H9 (cell line): ENCODE measurements around the gene EDDM3A. TPM values are rescaled to one million over a fixed set of nuclear protein-coding genes. Genes with fewer than 3 reads are reported as not detected.
"Not testable (repeated sequence)": the region's sequence is repeated elsewhere in the genome, so short reads cannot be mapped to it uniquely, and the experiment has no call there.

Experiments
- DNase-seq: peaks from one replicate; pipeline ENCODE4 v3.0.0-alpha.2; 2017
- H2AFZ ChIP-seq: one replicate; pipeline ENCODE4 v1.6.1; 2013; ENCODE audit warnings: mild to moderate bottlenecking, low read length, control low read depth, moderate library complexity
- H2AK5ac ChIP-seq: 2 replicates; pipeline ENCODE4 v1.6.1; 2013; ENCODE audit warnings: low read length, control low read depth, mixed read lengths; ENCODE audit not compliant: insufficient read length
- H2BK120ac ChIP-seq: one replicate; pipeline ENCODE4 v1.6.1; 2013; ENCODE audit warnings: low read depth, mild to moderate bottlenecking, low read length, control low read depth, inconsistent platforms; ENCODE audit not compliant: poor library complexity, severe bottlenecking
- H2BK12ac ChIP-seq: 2 replicates; pipeline ENCODE4 v1.6.1; 2013; ENCODE audit warnings: low read length, control low read depth, mixed read lengths, low read depth; ENCODE audit not compliant: insufficient read length
- H2BK15ac ChIP-seq: 2 replicates; pipeline ENCODE4 v1.6.1; 2013; ENCODE audit warnings: low read depth, low read length, control low read depth
- H2BK20ac ChIP-seq: one replicate; pipeline ENCODE4 v1.6.1; 2013; ENCODE audit warnings: low read depth, mild to moderate bottlenecking, low read length, control low read depth, inconsistent platforms; ENCODE audit not compliant: poor library complexity, severe bottlenecking
- H2BK5ac ChIP-seq: 2 replicates; pipeline ENCODE4 v1.6.1; 2013; ENCODE audit warnings: low read length, control low read depth, mixed read lengths; ENCODE audit not compliant: insufficient read length
- H3K14ac ChIP-seq: 2 replicates; pipeline ENCODE4 v1.6.1; 2013; ENCODE audit warnings: low read length, control low read depth; ENCODE audit not compliant: insufficient read depth
- H3K18ac ChIP-seq: 2 replicates; pipeline ENCODE4 v1.6.1; 2013; ENCODE audit warnings: low read depth, mild to moderate bottlenecking, mixed read lengths, low read length, control low read depth; ENCODE audit not compliant: insufficient read length
- H3K23ac ChIP-seq: 2 replicates; pipeline ENCODE4 v1.6.1; 2013; ENCODE audit warnings: low read length, control low read depth, mixed read lengths, low read depth; ENCODE audit not compliant: insufficient read length
- H3K23me2 ChIP-seq: 2 replicates; pipeline ENCODE4 v1.6.1; 2013; ENCODE audit warnings: low read depth, mild to moderate bottlenecking, mixed read lengths, low read length, control low read depth; ENCODE audit not compliant: insufficient read length, poor library complexity, severe bottlenecking
- H3K27ac ChIP-seq: 2 replicates; pipeline ENCODE4 v1.5.1; 2013; ENCODE audit warnings: low read length, control low read depth, mixed read lengths, low read depth; ENCODE audit not compliant: insufficient read length
- H3K27me3 ChIP-seq: 2 replicates; pipeline ENCODE4 v1.6.1; 2013; ENCODE audit warnings: low read length, control low read depth, inconsistent platforms; ENCODE audit not compliant: insufficient read depth
- H3K4ac ChIP-seq: 2 replicates; pipeline ENCODE4 v1.6.1; 2013; ENCODE audit warnings: low read depth, mild to moderate bottlenecking, control low read depth, inconsistent platforms, low read length, moderate library complexity
- H3K4me1 ChIP-seq: 2 replicates; pipeline ENCODE4 v1.6.1; 2013; ENCODE audit warnings: low read length, control low read depth, inconsistent platforms; ENCODE audit not compliant: insufficient read depth
- H3K4me2 ChIP-seq: 2 replicates; pipeline ENCODE4 v1.6.1; 2013; ENCODE audit warnings: low read length, control low read depth, mixed read lengths; ENCODE audit not compliant: insufficient read length, insufficient read depth
- H3K56ac ChIP-seq: 2 replicates; pipeline ENCODE4 v1.6.1; 2013; ENCODE audit warnings: low read depth, mild to moderate bottlenecking, mixed read lengths, low read length, control low read depth; ENCODE audit not compliant: insufficient read length
- H3K79me1 ChIP-seq: 2 replicates; pipeline ENCODE4 v1.6.1; 2013; ENCODE audit warnings: low read depth, mild to moderate bottlenecking, moderate library complexity, low read length, control low read depth, inconsistent platforms; ENCODE audit not compliant: insufficient read depth, poor library complexity, severe bottlenecking
- H3K79me2 ChIP-seq: 2 replicates; pipeline ENCODE4 v1.6.1; 2013; ENCODE audit warnings: low read length, control low read depth, inconsistent platforms; ENCODE audit not compliant: insufficient read depth
- H3K9ac ChIP-seq: 2 replicates; pipeline ENCODE4 v1.6.1; 2013; ENCODE audit warnings: low read length, control low read depth, mixed read lengths; ENCODE audit not compliant: insufficient read length; ENCODE audit errors: extremely low read depth
- H3K9me3 ChIP-seq: one replicate; pipeline ENCODE4 v1.6.1; 2013; ENCODE audit warnings: low read depth, low read length, inconsistent platforms; ENCODE audit not compliant: control insufficient read depth
- H3T11ph ChIP-seq: one replicate; pipeline ENCODE4 v1.6.1; 2013; ENCODE audit warnings: mild to moderate bottlenecking, low read length, control low read depth, inconsistent platforms
- H4K20me1 ChIP-seq: one replicate; pipeline ENCODE4 v1.6.1; 2013; ENCODE audit not compliant: control insufficient read depth, insufficient read length, insufficient read depth
- H4K5ac ChIP-seq: 2 replicates; pipeline ENCODE4 v1.6.1; 2013; ENCODE audit warnings: low read depth, mild to moderate bottlenecking, mixed read lengths, low read length, control low read depth; ENCODE audit not compliant: insufficient read length
- H4K8ac ChIP-seq: replicated peaks from 2 replicates; pipeline ENCODE4 v1.6.1; 2013; ENCODE audit warnings: low read length, control low read depth, mixed read lengths, low read depth; ENCODE audit not compliant: insufficient read length
- H4K91ac ChIP-seq: 2 replicates; pipeline ENCODE4 v1.6.1; 2013; ENCODE audit warnings: low read depth, mild to moderate bottlenecking, moderate library complexity, mixed read lengths, low read length, control low read depth; ENCODE audit not compliant: insufficient read length
- H3K27ac Mint-ChIP-seq, 3 experiments: 2 replicates in 2 of 3; 3 replicates in 1 of 3; pipeline ENCODE4 v1.8.0; 2020 to 2021; ENCODE audit warnings: mixed read lengths in 3 of 3, mild to moderate bottlenecking in 1 of 3, moderate library complexity in 1 of 3
- H3K27me3 Mint-ChIP-seq: 2 replicates; pipeline ENCODE4 v1.8.0; 2021; ENCODE audit warnings: low read depth, mild to moderate bottlenecking, moderate library complexity, mixed read lengths
- H3K36me3 Mint-ChIP-seq, 3 experiments: 2 replicates in 2 of 3; 3 replicates in 1 of 3; pipeline ENCODE4 v1.8.0; 2020 to 2021; ENCODE audit warnings: low read depth in 3 of 3, mixed read lengths in 3 of 3; ENCODE audit not compliant: insufficient read depth in 1 of 3
- H3K4me1 Mint-ChIP-seq, 2 experiments: 2 replicates each; pipeline ENCODE4 v1.8.0; 2020; ENCODE audit warnings: mixed read lengths in 2 of 2
- H3K4me3 Mint-ChIP-seq, 2 experiments: 2 replicates in 1 of 2; 3 replicates in 1 of 2; pipeline ENCODE4 v1.8.0; 2020 to 2021; ENCODE audit warnings: mild to moderate bottlenecking in 2 of 2, mixed read lengths in 2 of 2, moderate library complexity in 1 of 2
- H3K9me3 Mint-ChIP-seq, 2 experiments: 2 replicates in 1 of 2; 3 replicates in 1 of 2; pipeline ENCODE4 v1.8.0; 2020; ENCODE audit warnings: mild to moderate bottlenecking in 2 of 2, mixed read lengths in 2 of 2, moderate library complexity in 1 of 2
- WGBS: extraction: QIAGEN DNeasy Blood & Tissue Kit; methylation state at CpG from one replicate; pipeline ENCODE4 v1.1.7; 2013; ENCODE audit warnings: missing lambda C conversion rate, low lambda C conversion rate, mixed read lengths; ENCODE audit not compliant: insufficient read length; ENCODE audit errors: extremely low coverage; 5-methylcytosine and 5-hydroxymethylcytosine counted together
- total RNA-seq: library from RNA; stranded (reverse); gene quantifications from 2 replicates; pipeline ENCODE4 v1.2.1, GENCODE V29; 2021
- TF ChIP-seq, protein P1 (sequence below): fragments of 200-600 bp; sonication (generic); conservative IDR thresholded peaks from 3 replicates; pipeline ENCODE4 v1.8.0; 2021; ENCODE audit warnings: antibody characterized with exemption, mild to moderate bottlenecking

EDDM3A gene
- total RNA-seq, 1 experiment from 2014 or later, result not detected

DNA sequence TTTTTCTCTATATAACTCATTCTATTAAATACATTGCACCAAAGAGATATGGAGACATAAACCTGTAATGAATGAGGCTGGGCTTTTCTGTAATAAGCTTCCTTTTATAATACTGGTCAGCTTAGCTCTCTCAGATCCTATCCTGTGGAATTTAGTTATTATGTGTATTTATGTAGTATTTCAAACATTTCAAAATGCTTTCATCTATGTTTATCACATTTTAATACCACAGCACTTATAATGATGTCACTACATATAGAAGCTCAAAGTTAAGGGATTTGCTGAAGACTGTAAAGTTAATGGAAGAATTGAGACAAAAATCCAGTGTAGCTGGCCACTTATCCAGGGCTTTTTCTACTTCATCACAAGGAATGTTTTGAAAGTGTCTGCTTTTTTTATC is 45.8 kb upstream of the EDDM3A start:
- DNase-seq, result no peak
- H2BK12ac ChIP-seq, result no peak overlapping the region
- peaks cover 8 to 10% of the 10 kb centered on the region in 2 experiments; a peak in 3 of 4 replicates for H3K4me1 Mint-ChIP-seq
- H3K4ac ChIP-seq, result no peak overlapping the region
- no peak overlapping the region for H3T11ph ChIP-seq
- H4K5ac ChIP-seq, result no peak overlapping the region
- no peak overlapping the region for H3K4me2 ChIP-seq
- H3K79me1 ChIP-seq, result no peaks in the 10 kb centered on the region
- H3K27ac ChIP-seq, result no peak overlapping the region
- H4K91ac ChIP-seq, result no peak overlapping the region
- H3K14ac ChIP-seq, result no peak overlapping the region
- no peak overlapping the region for H3K23ac ChIP-seq
- H3K27ac Mint-ChIP-seq, result no peak overlapping the region
- no peak overlapping the region for H2AK5ac ChIP-seq
- no peak overlapping the region for H2BK20ac ChIP-seq
- H3K9me3 ChIP-seq, result peaks cover 10% of the 10 kb centered on the region
- no peak overlapping the region for H4K8ac ChIP-seq
- no peak overlapping the region for H3K9ac ChIP-seq
- peaks cover 0 to 1% (median 0%) of the 10 kb centered on the region in 3 experiments; a peak in 2 of 7 replicates for H3K36me3 Mint-ChIP-seq
- no peaks in the 10 kb centered on the region for H3K23me2 ChIP-seq
- no peak overlapping the region for H2BK5ac ChIP-seq
- no peak overlapping the region for H3K18ac ChIP-seq
- TF ChIP-seq, protein P1, sequence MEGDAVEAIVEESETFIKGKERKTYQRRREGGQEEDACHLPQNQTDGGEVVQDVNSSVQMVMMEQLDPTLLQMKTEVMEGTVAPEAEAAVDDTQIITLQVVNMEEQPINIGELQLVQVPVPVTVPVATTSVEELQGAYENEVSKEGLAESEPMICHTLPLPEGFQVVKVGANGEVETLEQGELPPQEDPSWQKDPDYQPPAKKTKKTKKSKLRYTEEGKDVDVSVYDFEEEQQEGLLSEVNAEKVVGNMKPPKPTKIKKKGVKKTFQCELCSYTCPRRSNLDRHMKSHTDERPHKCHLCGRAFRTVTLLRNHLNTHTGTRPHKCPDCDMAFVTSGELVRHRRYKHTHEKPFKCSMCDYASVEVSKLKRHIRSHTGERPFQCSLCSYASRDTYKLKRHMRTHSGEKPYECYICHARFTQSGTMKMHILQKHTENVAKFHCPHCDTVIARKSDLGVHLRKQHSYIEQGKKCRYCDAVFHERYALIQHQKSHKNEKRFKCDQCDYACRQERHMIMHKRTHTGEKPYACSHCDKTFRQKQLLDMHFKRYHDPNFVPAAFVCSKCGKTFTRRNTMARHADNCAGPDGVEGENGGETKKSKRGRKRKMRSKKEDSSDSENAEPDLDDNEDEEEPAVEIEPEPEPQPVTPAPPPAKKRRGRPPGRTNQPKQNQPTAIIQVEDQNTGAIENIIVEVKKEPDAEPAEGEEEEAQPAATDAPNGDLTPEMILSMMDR, result no peak
- no peaks in the 10 kb centered on the region for H4K20me1 ChIP-seq
- H3K27me3 ChIP-seq, result no peaks in the 10 kb centered on the region
- H2BK120ac ChIP-seq, result no peak overlapping the region
- no peak overlapping the region for H3K4me3 Mint-ChIP-seq
- H3K9me3 Mint-ChIP-seq, result no peaks in the 10 kb centered on the region; a peak in 2 of 5 replicates
- H3K79me2 ChIP-seq, result no peaks in the 10 kb centered on the region
- H3K4me1 ChIP-seq, result no peaks in the 10 kb centered on the region
- no peak overlapping the region for H2AFZ ChIP-seq
- H2BK15ac ChIP-seq, result no peak overlapping the region
- H3K56ac ChIP-seq, result no peak overlapping the region
- H3K27me3 Mint-ChIP-seq, result no peaks in the 10 kb centered on the region

DNA sequence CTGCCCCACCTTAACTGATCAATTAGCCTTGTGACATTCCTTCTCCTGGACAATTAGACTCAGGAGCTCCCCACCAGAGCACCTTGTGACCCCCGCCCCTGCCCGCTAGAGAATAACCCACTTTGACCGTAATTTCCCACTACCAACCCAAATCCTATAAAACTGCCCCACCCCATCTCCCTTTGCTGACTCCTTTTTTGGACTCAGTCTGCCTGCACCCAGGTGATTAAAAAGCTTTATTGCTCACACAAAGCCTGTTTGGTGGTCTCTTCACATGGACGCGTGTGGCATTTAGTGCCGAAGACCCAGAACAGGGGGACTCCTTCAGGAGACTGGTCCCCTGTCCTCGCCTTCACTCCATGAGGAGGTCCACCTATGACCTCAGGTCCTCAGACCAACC is 44.7 kb upstream of the EDDM3A start:
- not testable (repeated sequence) for H4K8ac ChIP-seq, H3K36me3 Mint-ChIP-seq, DNase-seq, H3K27ac Mint-ChIP-seq, H2BK15ac ChIP-seq, H3K18ac ChIP-seq, H3K27ac ChIP-seq, H3K9ac ChIP-seq, H3K4me1 ChIP-seq, H2BK20ac ChIP-seq, H2AK5ac ChIP-seq, H3K79me1 ChIP-seq, H3K27me3 ChIP-seq, H3K23me2 ChIP-seq, H2BK120ac ChIP-seq, H3T11ph ChIP-seq, H3K9me3 Mint-ChIP-seq, H4K20me1 ChIP-seq, H3K27me3 Mint-ChIP-seq, H3K56ac ChIP-seq, H2BK12ac ChIP-seq, H3K4me3 Mint-ChIP-seq, H3K79me2 ChIP-seq, H3K4me2 ChIP-seq, H4K91ac ChIP-seq, H2AFZ ChIP-seq, H3K4ac ChIP-seq, H2BK5ac ChIP-seq, H3K14ac ChIP-seq, H3K23ac ChIP-seq, H4K5ac ChIP-seq
- H3K4me1 Mint-ChIP-seq, result peaks cover 8 to 10% of the 10 kb centered on the region in 2 experiments; a peak in 3 of 4 replicates
- peaks cover 15% of the 10 kb centered on the region for H3K9me3 ChIP-seq
- WGBS, result no CpG with 5 or more reads among the region's 7 CpGs
